H1 (cell line): ENCODE results near the gene MCL1. TPM values are rescaled to one million over a fixed set of nuclear protein-coding genes. Genes with fewer than 3 reads are reported as not detected.

Experiments used
- CTCF ChIA-PET: fragments of 300-600 bp; sonication (Branson Sonifier 250); formaldehyde crosslinking; loops from one replicate; lab custom pipeline; 2021; ENCODE audit not compliant: partially characterized antibody; lab: Charles Lee
- POLR2A ChIA-PET: fragments of 300-600 bp; sonication (Branson Sonifier 250); formaldehyde crosslinking; loops from one replicate; lab custom pipeline; 2021; ENCODE audit warnings: inconsistent platforms; ENCODE audit not compliant: partially characterized antibody; lab: Charles Lee
- DNase-seq, 2 experiments: peaks; one replicate each; pipeline versions ENCODE4 v3.0.0 to v3.0.0-alpha.2; 2010 to 2022; ENCODE audit warnings: low spot score in 2 of 2, low read depth in 1 of 2, mixed read lengths in 1 of 2
- FAIRE-seq: peaks from 2 replicates; lab custom pipeline; 2011; peaks lifted over from hg19 to GRCh38; lab: Jason Lieb, UNC
- H2AFZ ChIP-seq: 2 replicates; pipeline ENCODE4 v1.8.1; 2012; ENCODE audit warnings: low read length, inconsistent platforms
- H2AK5ac ChIP-seq: 2 replicates; pipeline ENCODE4 v1.6.1; 2013; ENCODE audit warnings: low read depth, low read length
- H2BK120ac ChIP-seq: replicated peaks from 2 replicates; pipeline ENCODE3; 2013; ENCODE audit warnings: low read depth, low read length, inconsistent platforms
- H2BK12ac ChIP-seq: 2 replicates; pipeline ENCODE4 v1.6.1; 2013; ENCODE audit warnings: low read depth, low read length
- H2BK15ac ChIP-seq: 2 replicates; pipeline ENCODE4 v1.6.1; 2013; ENCODE audit warnings: low read length
- H2BK20ac ChIP-seq: 2 replicates; pipeline ENCODE4 v1.6.1; 2013; ENCODE audit warnings: low read length
- H2BK5ac ChIP-seq: 2 replicates; pipeline ENCODE4 v1.6.1; 2013; ENCODE audit warnings: low read depth, low read length
- H3K14ac ChIP-seq: 2 replicates; pipeline ENCODE4 v1.6.1; 2013; ENCODE audit warnings: inconsistent platforms; ENCODE audit not compliant: insufficient read length
- H3K18ac ChIP-seq: 2 replicates; pipeline ENCODE4 v1.6.1; 2013; ENCODE audit warnings: low read length; ENCODE audit errors: extremely low read depth
- H3K23ac ChIP-seq: 2 replicates; pipeline ENCODE4 v1.6.1; 2013; ENCODE audit warnings: inconsistent platforms; ENCODE audit not compliant: insufficient read length
- H3K23me2 ChIP-seq: 2 replicates; pipeline ENCODE4 v1.6.1; 2013; ENCODE audit warnings: low read depth, low read length
- H3K27ac ChIP-seq: 2 replicates; pipeline ENCODE4 v1.6.1; 2011; ENCODE audit warnings: low read depth, low read length, inconsistent platforms
- H3K27me3 ChIP-seq, 4 experiments: replicated peaks in 1 of 4; 1 replicate in 1 of 4; 2 replicates in 3 of 4; pipeline versions ENCODE4 v1.6.1 to v1.8.1; 2011 to 2013; ENCODE audit warnings: low read length in 3 of 4, mild to moderate bottlenecking in 3 of 4, inconsistent platforms in 2 of 4, mixed read lengths in 2 of 4, moderate library complexity in 1 of 4; ENCODE audit not compliant: control insufficient read depth in 3 of 4, insufficient read depth in 3 of 4; ENCODE audit errors: extremely low read depth in 1 of 4
- H3K36me3 ChIP-seq, 4 experiments: 2 replicates each; pipeline versions ENCODE4 v1.6.1 to v1.8.1; 2011 to 2013; ENCODE audit warnings: mild to moderate bottlenecking in 4 of 4, low read length in 3 of 4, moderate library complexity in 2 of 4, control low read depth in 1 of 4, inconsistent platforms in 1 of 4; ENCODE audit not compliant: insufficient read depth in 4 of 4, control insufficient read depth in 2 of 4
- H3K4ac ChIP-seq: replicated peaks from 2 replicates; pipeline ENCODE3; 2013; ENCODE audit warnings: low read length, low read depth, mixed read lengths, inconsistent platforms; ENCODE audit not compliant: insufficient read length
- H3K4me1 ChIP-seq, 4 experiments: replicated peaks in 1 of 4; 1 replicate in 1 of 4; 2 replicates in 3 of 4; pipeline versions ENCODE4 v1.6.1 to v1.8.1; 2011 to 2013; ENCODE audit warnings: low read length in 3 of 4, inconsistent platforms in 2 of 4, mixed read lengths in 1 of 4; ENCODE audit not compliant: insufficient read depth in 4 of 4, control insufficient read depth in 3 of 4
- H3K4me2 ChIP-seq, 2 experiments: 2 replicates each; pipeline versions ENCODE4 v1.6.1 to v1.8.1; 2011 to 2013; ENCODE audit warnings: low read depth in 2 of 2, low read length in 2 of 2, control low read depth in 1 of 2, inconsistent platforms in 1 of 2, mild to moderate bottlenecking in 1 of 2; ENCODE audit not compliant: insufficient read depth in 1 of 2
- H3K4me3 ChIP-seq, 4 experiments: fragments of 200-600, 300-600 bp in 1 of 4; sonication (generic), shearing (Covaris generic), sonication (Bioruptor Twin) in 1 of 4; 2 replicates each; pipeline versions ENCODE4 v1.5.1 to v1.8.1; 2011 to 2016; ENCODE audit warnings: low read length in 4 of 4, low read depth in 3 of 4, control low read depth in 2 of 4, inconsistent platforms in 2 of 4, mild to moderate bottlenecking in 2 of 4, mixed read lengths in 1 of 4, moderate library complexity in 1 of 4; ENCODE audit not compliant: insufficient read depth in 2 of 4; ENCODE audit errors: extremely low read depth in 1 of 4
- H3K56ac ChIP-seq: replicated peaks from 2 replicates; pipeline ENCODE3; 2013; ENCODE audit warnings: low read depth, mild to moderate bottlenecking, mixed read lengths, low read length, inconsistent platforms; ENCODE audit not compliant: insufficient read length
- H3K79me1 ChIP-seq: 2 replicates; pipeline ENCODE4 v1.6.1; 2013; ENCODE audit warnings: low read depth, low read length, control low read depth
- H3K79me2 ChIP-seq, 2 experiments: 2 replicates each; pipeline versions ENCODE4 v1.6.1 to v1.8.1; 2012 to 2013; ENCODE audit warnings: low read length in 2 of 2, mild to moderate bottlenecking in 2 of 2, inconsistent platforms in 1 of 2; ENCODE audit not compliant: insufficient read depth in 2 of 2, control insufficient read depth in 1 of 2
- H3K9ac ChIP-seq, 4 experiments: replicated peaks in 1 of 4; 1 replicate in 1 of 4; 2 replicates in 3 of 4; pipeline versions ENCODE4 v1.6.1 to v1.8.1; 2011 to 2013; ENCODE audit warnings: low read depth in 3 of 4, low read length in 3 of 4, control low read depth in 2 of 4, mild to moderate bottlenecking in 2 of 4, moderate library complexity in 2 of 4, inconsistent platforms in 1 of 4; ENCODE audit errors: extremely low read depth in 1 of 4
- H3K9me3 ChIP-seq, 2 experiments: 2 replicates each; pipeline versions ENCODE4 v1.6.1 to v1.8.1; 2012 to 2013; ENCODE audit warnings: mild to moderate bottlenecking in 2 of 2, moderate library complexity in 2 of 2, control low read depth in 1 of 2, inconsistent platforms in 1 of 2, low read depth in 1 of 2, low read length in 1 of 2, mixed read lengths in 1 of 2; ENCODE audit not compliant: insufficient read depth in 2 of 2
- H4K20me1 ChIP-seq, 2 experiments: replicated peaks in 1 of 2; 2 replicates each; pipeline versions ENCODE3 to v1.8.1; 2011 to 2013; ENCODE audit warnings: inconsistent platforms in 2 of 2, low read length in 2 of 2, mild to moderate bottlenecking in 1 of 2; ENCODE audit not compliant: insufficient read depth in 2 of 2, control insufficient read depth in 1 of 2
- H4K5ac ChIP-seq: 2 replicates; pipeline ENCODE4 v1.6.1; 2013; ENCODE audit warnings: low read length, low read depth, mixed read lengths, inconsistent platforms; ENCODE audit not compliant: insufficient read length
- H4K8ac ChIP-seq: 2 replicates; pipeline ENCODE4 v1.8.0; 2013; ENCODE audit warnings: mild to moderate bottlenecking, moderate library complexity, low read length, inconsistent platforms; ENCODE audit not compliant: insufficient read depth; ENCODE audit errors: extremely low read depth
- H4K91ac ChIP-seq: replicated peaks from 2 replicates; pipeline ENCODE3; 2013; ENCODE audit warnings: low read length, mixed read lengths, inconsistent platforms; ENCODE audit not compliant: insufficient read length
- BACH1 ChIP-seq: IDR thresholded peaks from 2 replicates; pipeline ENCODE4 v1.6.1; 2012; ENCODE audit warnings: low read length, improper control_type of control experiment
- CEBPB ChIP-seq: IDR thresholded peaks from 2 replicates; pipeline ENCODE4 v1.6.1; 2012; ENCODE audit warnings: low read depth, low read length
- CTBP2 ChIP-seq: IDR thresholded peaks from 2 replicates; pipeline ENCODE4 v1.7.0; 2011; ENCODE audit warnings: borderline replicate concordance, mild to moderate bottlenecking, moderate library complexity, mixed read lengths, low read length; ENCODE audit not compliant: insufficient read depth, insufficient read length
- EGR1 ChIP-seq: IDR thresholded peaks from 2 replicates; pipeline ENCODE4 v1.6.1; 2011; ENCODE audit warnings: low read depth, low read length, borderline replicate concordance
- FOSL1 ChIP-seq: IDR thresholded peaks from 2 replicates; pipeline ENCODE4 v1.6.1; 2011; ENCODE audit warnings: mild to moderate bottlenecking, low read depth, low read length, moderate library complexity; ENCODE audit not compliant: insufficient read depth
- KDM4A ChIP-seq: IDR thresholded peaks from one replicate; pipeline ENCODE4 v1.7.1; 2012; ENCODE audit warnings: low read depth, mild to moderate bottlenecking, moderate library complexity, low read length, inconsistent platforms; ENCODE audit not compliant: severe bottlenecking
- POLR2AphosphoS5 ChIP-seq: IDR thresholded peaks from 2 replicates; pipeline ENCODE4 v1.6.1; 2011; ENCODE audit warnings: low read depth, low read length
- POU5F1 ChIP-seq: IDR thresholded peaks from 2 replicates; pipeline ENCODE4 v1.6.1; 2011; ENCODE audit warnings: low read depth, mild to moderate bottlenecking, low read length, moderate library complexity
- SIRT6 ChIP-seq: IDR thresholded peaks from one replicate; pipeline ENCODE4 v1.7.1; 2012; ENCODE audit warnings: low read length, inconsistent platforms
- SP1 ChIP-seq: IDR thresholded peaks from 2 replicates; pipeline ENCODE4 v1.6.1; 2011; ENCODE audit warnings: low read depth, low read length
- TAF7 ChIP-seq: optimal IDR thresholded peaks from 2 replicates; pipeline ENCODE3; 2011; ENCODE audit warnings: low read depth, mild to moderate bottlenecking, inconsistent platforms, low read length, moderate library complexity, borderline replicate concordance
- TCF12 ChIP-seq: IDR thresholded peaks from 2 replicates; pipeline ENCODE4 v1.6.1; 2011; ENCODE audit warnings: low read depth, mild to moderate bottlenecking, low read length
- YY1 ChIP-seq: IDR thresholded peaks from 2 replicates; pipeline ENCODE4 v1.6.1; 2011; ENCODE audit warnings: low read depth, mild to moderate bottlenecking, low read length
- WGBS, 2 experiments: shearing (Covaris generic) in 1 of 2; methylation state at CpG; one replicate each; pipeline versions ENCODE4 v1.1.6 to v1.1.7; 2013 to 2015; ENCODE audit warnings: low lambda C conversion rate in 2 of 2, mixed read lengths in 2 of 2, inconsistent platforms in 1 of 2, low coverage in 1 of 2, missing lambda C conversion rate in 1 of 2; ENCODE audit not compliant: insufficient replicate concordance in 2 of 2, insufficient coverage in 1 of 2, insufficient read length in 1 of 2; ENCODE audit errors: extremely low coverage in 1 of 2, missing lambda C conversion rate in 1 of 2; 5-methylcytosine and 5-hydroxymethylcytosine counted together
- polyA plus RNA-seq, 7 experiments: library from polyadenylated mRNA; depleted of rRNA in 3 of 7; stranded (reverse) in 5 of 7; unstranded in 2 of 7; fragments of >200 nt in 5 of 7; fragments of 200-250 nt in 2 of 7; gene quantifications; 1 replicate in 5 of 7; 2 replicates in 1 of 7; 4 replicates in 1 of 7; pipeline versions ENCODE4 v1.2.1 to v1.2.3, GENCODE V29; 2011 to 2013; ENCODE audit warnings: missing spikeins in 2 of 7, mixed read lengths in 2 of 7
- total RNA-seq: library from RNA; stranded (reverse); fragmentation: NEBNext Ultra II Directional; extraction: Animal tissue kit (Norgen Biotek cat#: 25700); gene quantifications from 2 replicates; pipeline ENCODE4 v1.2.1, GENCODE V29; 2021

Gene MCL1
- total and polyA plus RNA-seq, 2 of the 8 experiments (the other 6 are each of a cell fraction or from before 2014, with no cell fraction given): 61.1 to 218 TPM

DNA sequence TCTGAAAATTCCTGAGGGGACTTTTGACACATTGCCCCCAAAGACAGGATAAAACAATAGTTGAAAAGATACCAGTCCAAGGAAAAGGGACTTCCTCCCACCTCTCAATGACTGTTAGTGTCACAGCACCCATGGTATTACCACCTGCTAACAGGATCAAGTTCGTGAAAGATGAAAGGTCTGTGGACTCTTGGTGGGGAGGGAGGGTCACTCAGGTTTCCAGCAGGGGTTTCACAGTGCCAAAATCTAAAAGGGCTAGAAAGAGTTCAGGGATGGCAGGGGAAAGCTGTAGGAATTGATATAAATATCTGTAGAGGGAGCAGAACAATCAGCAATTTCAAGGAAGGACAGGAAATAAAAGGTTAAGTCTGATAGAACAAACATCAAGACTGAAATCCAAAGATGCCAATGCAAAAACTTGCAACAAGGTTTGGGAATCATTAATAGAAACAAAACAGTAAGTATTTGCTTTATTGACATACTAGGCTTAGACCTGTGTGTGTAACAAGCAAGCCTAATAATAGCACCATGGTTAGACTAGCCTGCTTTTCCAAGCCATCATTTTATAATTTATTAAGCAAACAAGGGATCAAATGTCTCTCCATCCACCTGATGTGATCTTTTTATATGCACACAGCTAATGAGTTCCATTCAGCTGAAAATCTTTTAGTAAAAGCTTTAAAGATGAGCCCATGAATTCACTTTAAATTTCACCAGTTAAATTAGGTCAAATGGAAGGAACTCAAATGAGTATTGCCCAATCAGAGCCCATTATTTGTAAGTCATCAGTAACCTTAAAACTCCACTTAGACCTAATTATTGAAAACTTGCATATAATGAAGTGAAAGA, 3.7 kb downstream of the MCL1 start:
- peak overlapping the region; percentile 72 to 78; a peak in 3 of 4 replicates for H3K4me2 ChIP-seq
- peaks cover 29 to 37% of the 10 kb centered on the region in 2 experiments for H4K20me1 ChIP-seq
- peaks cover 27 to 72% (median 43%) of the 10 kb centered on the region in 4 experiments for H3K36me3 ChIP-seq
- no peak overlapping the region for H4K91ac ChIP-seq
- no peak overlapping the region for H3K23ac ChIP-seq
- H3K9me3 ChIP-seq: no peaks in the 10 kb centered on the region
- H3K4ac ChIP-seq: no peak overlapping the region
- H3K4me3 ChIP-seq: peak overlapping the region; percentile 100; a peak in 6 of 8 replicates
- WGBS, 2 experiments: 81% methylated on average over 1 of the region's 1 CpG; no CpG with 5 or more reads in 1 of the 2 experiments
- no peak overlapping the region for H2BK20ac ChIP-seq
- H2BK5ac ChIP-seq: no peak overlapping the region
- peaks cover 9% of the 10 kb centered on the region for H3K23me2 ChIP-seq
- no peak overlapping the region for H2BK120ac ChIP-seq
- peak overlapping the region in 1 of 4 experiments; percentile 46; a peak in 1 of 7 replicates for H3K9ac ChIP-seq
- H3K79me1 ChIP-seq: peaks cover 2% of the 10 kb centered on the region
- no peak overlapping the region for H3K27ac ChIP-seq
- no peak for DNase-seq
- H3K14ac ChIP-seq: no peak overlapping the region
- peaks cover 38 to 78% of the 10 kb centered on the region in 2 experiments for H3K79me2 ChIP-seq
- POLR2A ChIA-PET: interaction anchor here (1.3 to 43.7 kb wide), 8 partner anchors 9 to 462 kb away, joined by 3 to 1380 read pairs (median 7); partner anchors contain the start of genes ADAMTSL4, BNIPL and ENSA
- FAIRE-seq: no peak
- no peak overlapping the region for H4K5ac ChIP-seq
- H2AFZ ChIP-seq: no peak overlapping the region
- H3K18ac ChIP-seq: no peak overlapping the region
- no peak overlapping the region for H3K56ac ChIP-seq
- H2BK15ac ChIP-seq: no peak overlapping the region
- H2BK12ac ChIP-seq: no peak overlapping the region
- no peak overlapping the region for H2AK5ac ChIP-seq
- no peaks in the 10 kb centered on the region for H3K27me3 ChIP-seq
- CTCF ChIA-PET: interaction anchor here (1.2 to 2.7 kb wide), 5 partner anchors 8 to 47 kb away, joined by 3 to 16 read pairs (median 4); no protein-coding TSS in a partner anchor
- no peak overlapping the region for H4K8ac ChIP-seq
- peaks cover 5 to 25% (median 16%) of the 10 kb centered on the region in 4 experiments for H3K4me1 ChIP-seq
- TF ChIP-seq TCF12: no peak
- TF ChIP-seq EGR1: no peak
- TF ChIP-seq CTBP2: no peak
- no peak for TF ChIP-seq FOSL1
- TF ChIP-seq KDM4A: peak; percentile 8
- TF ChIP-seq POU5F1: no peak
- TF ChIP-seq YY1: no peak
- no peak for TF ChIP-seq SIRT6
- peak; percentile 4; the same call in 1 of the 2 replicates for TF ChIP-seq SP1
- TF ChIP-seq BACH1: no peak
- TF ChIP-seq TAF7: no peak
- peak; percentile 73 for TF ChIP-seq CEBPB
- peak; percentile 30 for TF ChIP-seq POLR2AphosphoS5
